Bronchial epithelial cell (primary cell): Measurements from ENCODE around the gene CLEC14A. TPM values are rescaled to one million over a fixed set of nuclear protein-coding genes. Genes with fewer than 3 reads are reported as not detected.

Experiments
- DNase-seq: peaks from one replicate; pipeline ENCODE4 v3.0.0-alpha.2; 2010; ENCODE audit warnings: low read depth
- FAIRE-seq: peaks from 2 replicates; lab custom pipeline; 2011; peaks lifted over from hg19 to GRCh38; lab: Jason Lieb, UNC
- H3K27me3 ChIP-seq: 2 replicates; pipeline ENCODE4 v1.5.1; 2011; ENCODE audit warnings: low read length; ENCODE audit not compliant: control insufficient read depth, insufficient read depth
- H3K36me3 ChIP-seq: 2 replicates; pipeline ENCODE4 v1.5.1; 2011; ENCODE audit warnings: low read length; ENCODE audit not compliant: control insufficient read depth, insufficient read depth
- H3K4me3 ChIP-seq: 2 replicates; pipeline ENCODE4 v1.5.1; 2011; ENCODE audit warnings: mild to moderate bottlenecking, low read depth, low read length, control low read depth
- CTCF ChIP-seq: IDR thresholded peaks from 2 replicates; pipeline ENCODE4 v1.5.1; 2011; ENCODE audit warnings: mild to moderate bottlenecking, moderate library complexity, low read length, control low read depth, inconsistent platforms; ENCODE audit not compliant: insufficient read depth, severe bottlenecking
- total RNA-seq: library from RNA; depleted of rRNA; stranded (reverse); fragments of >200 nt; gene quantifications from 2 replicates; pipeline ENCODE4 v1.2.1, GENCODE V29; 2014

Gene CLEC14A
- total RNA-seq, 1 donor from 2014 or later: not detected

DNA sequence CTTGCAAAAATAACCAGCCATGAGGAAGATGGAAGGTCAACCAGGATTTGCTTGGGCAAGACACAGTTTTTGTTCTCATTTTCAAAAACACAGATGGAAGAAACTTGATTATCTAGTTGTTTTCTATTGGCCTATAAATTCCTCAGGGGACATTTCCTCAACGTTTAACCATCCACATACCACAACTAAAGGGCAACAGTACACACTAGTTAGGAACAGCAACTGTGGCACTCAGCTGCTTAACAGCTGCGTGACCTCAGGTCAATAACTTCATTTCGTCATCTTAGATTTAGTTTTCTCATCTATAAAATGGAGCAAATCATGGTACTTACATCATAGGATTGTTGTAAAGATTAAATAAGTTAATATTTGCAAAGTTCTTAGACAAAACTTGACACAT is 29.5 kb downstream of the CLEC14A start:
- FAIRE-seq (no peak), DNase-seq (no peak)
- Histone ChIP-seq H3K27me3 (no peaks in the 10 kb centered on the region), H3K4me3 (no peak overlapping the region), H3K36me3 (no peaks in the 10 kb centered on the region)
- no peak for TF ChIP-seq CTCF

GRCh38 chr14:38225946-38226345 is 29.9 kb downstream of the CLEC14A start:
- no peak for TF ChIP-seq CTCF
- FAIRE-seq (no peak), DNase-seq (no peak)
- Histone ChIP-seq H3K4me3 (no peak overlapping the region), H3K36me3 (no peaks in the 10 kb centered on the region), H3K27me3 (no peaks in the 10 kb centered on the region)

GRCh38 chr14:38224338-38224737 is 31.6 kb downstream of the CLEC14A start:
- DNase-seq (no peak), FAIRE-seq (no peak)
- no peak overlapping the region for H3K4me3 ChIP-seq
- no peak for TF ChIP-seq CTCF
- H3K36me3 ChIP-seq: no peaks in the 10 kb centered on the region
- no peaks in the 10 kb centered on the region for H3K27me3 ChIP-seq

- H3K27me3 ChIP-seq: no peaks in the 10 kb centered on the region
- no peak overlapping the region for H3K4me3 ChIP-seq
- FAIRE-seq: no peak
- no peak for DNase-seq
- H3K36me3 ChIP-seq: no peaks in the 10 kb centered on the region
- TF ChIP-seq CTCF: no peak
Observed at GRCh38 chr14:38221077-38221476, 34.8 kb downstream of the CLEC14A start.

GRCh38 chr14:38217553-38217952 is 38.3 kb downstream of the CLEC14A start:
- FAIRE-seq: no peak
- DNase-seq: no peak
- no peaks in the 10 kb centered on the region for H3K27me3 ChIP-seq
- no peak overlapping the region for H3K4me3 ChIP-seq
- H3K36me3 ChIP-seq: no peaks in the 10 kb centered on the region
- no peak for TF ChIP-seq CTCF

GRCh38 chr14:38213001-38213400 is 42.9 kb downstream of the CLEC14A start:
- DNase-seq (no peak), FAIRE-seq (no peak)
- no peak for TF ChIP-seq CTCF
- H3K36me3 ChIP-seq: no peaks in the 10 kb centered on the region
- no peak overlapping the region for H3K4me3 ChIP-seq
- peaks cover 25% of the 10 kb centered on the region for H3K27me3 ChIP-seq
